Stimulated activated CD8-positive, alpha-beta memory T cell treated with anti-CD3 and anti-CD28 coated beads, Interleukin-7, amount 100 ng/mL, for 24 hours (primary cell): ENCODE data around the gene POLRMT.
"Not testable (repeated sequence)": the region's sequence is repeated elsewhere in the genome, so short reads cannot be mapped to it uniquely, and the experiment has no call there.

Experiments used
- DNase-seq: peaks from one replicate; pipeline ENCODE4 v3.0.0-alpha.2; 2020; ENCODE audit warnings: low read depth

POLRMT gene

DNA sequence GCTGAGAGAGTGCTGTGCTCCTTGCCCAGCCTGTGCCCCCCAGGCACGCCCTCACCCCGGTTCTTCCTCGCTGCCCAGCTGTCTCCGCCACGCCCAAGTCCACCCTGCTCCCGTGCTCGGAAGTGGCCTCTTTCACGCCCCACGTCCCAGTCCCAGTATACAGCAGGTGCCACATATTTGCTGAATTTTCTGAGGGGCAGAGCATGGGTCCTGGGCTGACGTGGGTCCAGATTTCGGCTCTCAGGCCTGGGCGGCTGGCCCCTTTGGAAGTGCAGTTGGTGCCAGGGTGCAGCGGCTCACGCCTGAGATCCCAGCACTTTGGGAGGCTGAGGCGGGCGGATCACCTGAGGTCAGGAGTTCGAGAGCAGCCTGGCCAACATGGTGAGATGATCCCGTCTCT lies 40.3 kb downstream of the POLRMT start:
- no peak for DNase-seq

DNA sequence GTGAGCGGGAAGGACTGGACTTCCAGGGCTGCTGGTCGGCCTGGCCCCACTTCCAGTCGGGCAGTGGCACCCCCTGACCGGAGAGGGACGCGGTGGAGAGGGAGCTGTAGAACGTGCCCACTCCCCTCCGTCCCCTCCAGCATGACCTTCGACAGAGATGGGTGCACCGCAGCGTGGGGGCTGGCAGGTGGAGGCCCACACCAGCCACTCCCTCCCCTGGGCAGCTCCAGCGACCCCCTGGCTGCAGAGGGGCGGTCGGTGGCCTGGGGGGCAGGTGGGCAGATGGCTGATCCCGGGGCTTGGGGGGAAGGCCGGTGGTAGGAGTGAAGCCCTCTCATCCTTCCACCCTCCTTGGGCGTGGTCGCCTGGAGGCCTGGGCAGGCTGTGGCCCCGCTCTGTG lies 41.2 kb downstream of the POLRMT start:
- DNase-seq = no peak

DNA sequence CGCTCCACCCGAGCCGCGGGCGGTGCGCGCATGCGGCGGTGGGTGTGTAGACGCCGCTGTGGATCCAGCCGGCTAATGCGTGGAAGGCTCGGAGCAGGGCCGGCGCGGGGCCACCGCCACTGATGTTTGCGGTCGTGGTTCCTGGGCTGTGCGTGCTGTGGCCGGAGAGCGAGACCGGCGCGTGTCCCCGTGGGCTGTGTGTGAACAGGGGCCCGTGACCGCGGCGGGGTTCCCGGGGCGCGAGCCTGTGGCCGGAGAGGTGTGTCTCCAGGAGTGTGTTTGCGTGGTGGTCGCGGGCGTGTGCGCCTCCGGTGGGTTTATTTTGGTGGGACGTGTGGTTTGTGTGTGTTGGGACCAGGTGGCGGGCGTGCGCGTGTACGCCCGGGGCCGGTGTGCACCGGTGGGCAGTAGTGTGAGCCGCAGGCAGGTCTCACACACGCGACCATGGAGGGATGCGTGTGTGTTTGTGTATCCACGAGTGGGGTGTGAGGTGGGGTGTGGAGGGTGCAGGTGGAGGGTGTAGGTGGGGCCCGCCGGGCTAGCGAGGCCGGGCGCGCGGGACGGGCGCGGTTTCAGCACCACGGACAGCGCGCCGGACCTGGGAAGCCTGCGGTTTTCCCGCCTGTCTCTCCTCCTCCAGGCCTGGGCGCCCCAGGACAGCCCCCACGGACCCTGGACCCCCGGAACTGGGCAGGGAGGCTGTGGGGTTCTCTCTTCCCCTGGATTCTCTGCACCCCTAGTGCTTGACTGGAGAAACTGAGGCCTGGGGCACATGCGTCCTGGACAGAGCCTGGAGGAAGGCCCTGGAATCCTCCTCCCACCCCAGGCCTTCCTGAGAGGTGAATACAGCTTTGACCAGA lies 42.0 kb downstream of the POLRMT start:
- DNase-seq = no peak

DNA sequence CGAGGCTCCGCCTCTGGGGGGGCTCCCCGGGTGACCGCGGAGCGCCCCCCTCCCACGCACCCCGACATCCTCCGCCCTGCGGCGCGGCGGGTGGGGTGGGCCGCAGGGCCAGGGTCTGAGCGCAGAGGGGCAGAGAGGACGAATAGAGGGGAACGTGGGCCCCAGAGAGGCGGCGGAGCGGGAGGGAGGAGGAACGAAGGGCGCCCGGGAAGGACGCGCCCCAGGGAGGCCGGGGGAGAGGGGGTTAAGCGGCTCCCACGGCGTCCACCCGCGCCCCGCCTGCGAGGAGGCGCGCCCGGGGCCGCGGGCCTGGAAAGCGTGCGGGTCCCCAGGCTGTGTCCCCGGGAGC lies 42.6 kb downstream of the POLRMT start:
- no peak for DNase-seq

DNA sequence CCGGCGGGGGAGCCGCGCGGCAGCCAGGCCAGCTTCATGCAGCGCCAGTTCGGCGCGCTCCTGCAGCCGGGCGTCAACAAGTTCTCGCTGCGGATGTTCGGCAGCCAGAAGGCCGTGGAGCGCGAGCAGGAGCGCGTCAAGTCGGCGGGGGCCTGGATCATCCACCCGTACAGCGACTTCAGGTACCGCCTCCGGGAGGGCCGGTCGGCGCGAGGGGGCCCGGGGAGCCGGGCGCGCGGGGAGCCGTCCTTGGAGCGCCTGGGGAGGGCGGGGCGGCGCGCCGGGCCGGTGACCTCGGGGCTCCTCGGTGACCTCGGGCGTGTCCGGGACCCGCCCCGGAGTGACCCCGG lies 43.0 kb downstream of the POLRMT start:
- DNase-seq = no peak

DNA sequence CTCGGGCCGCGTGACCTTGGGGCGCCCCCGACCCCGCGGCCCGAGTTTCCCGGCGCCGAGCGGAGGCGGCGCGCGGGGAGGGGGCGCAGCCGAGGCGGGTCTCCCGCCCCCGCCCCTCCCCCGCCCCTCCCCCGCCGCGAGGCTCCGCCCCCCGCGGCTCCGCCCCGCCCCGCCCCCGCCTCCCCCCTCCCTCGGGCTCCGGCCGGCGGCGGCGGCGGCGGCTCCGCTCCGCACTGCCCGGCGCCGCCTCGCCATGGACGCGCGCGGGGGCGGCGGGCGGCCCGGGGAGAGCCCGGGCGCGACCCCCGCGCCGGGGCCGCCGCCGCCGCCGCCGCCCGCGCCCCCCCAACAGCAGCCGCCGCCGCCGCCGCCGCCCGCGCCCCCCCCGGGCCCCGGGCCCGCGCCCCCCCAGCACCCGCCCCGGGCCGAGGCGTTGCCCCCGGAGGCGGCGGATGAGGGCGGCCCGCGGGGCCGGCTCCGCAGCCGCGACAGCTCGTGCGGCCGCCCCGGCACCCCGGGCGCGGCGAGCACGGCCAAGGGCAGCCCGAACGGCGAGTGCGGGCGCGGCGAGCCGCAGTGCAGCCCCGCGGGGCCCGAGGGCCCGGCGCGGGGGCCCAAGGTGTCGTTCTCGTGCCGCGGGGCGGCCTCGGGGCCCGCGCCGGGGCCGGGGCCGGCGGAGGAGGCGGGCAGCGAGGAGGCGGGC lies 43.5 kb downstream of the POLRMT start, which contains the start of gene HCN2:
TSS of gene HCN2 (plus strand) at position 189 of the 703 bp plus-strand sequence. CDS start at position 254, 65 bp downstream.
- DNase-seq = no peak

DNA sequence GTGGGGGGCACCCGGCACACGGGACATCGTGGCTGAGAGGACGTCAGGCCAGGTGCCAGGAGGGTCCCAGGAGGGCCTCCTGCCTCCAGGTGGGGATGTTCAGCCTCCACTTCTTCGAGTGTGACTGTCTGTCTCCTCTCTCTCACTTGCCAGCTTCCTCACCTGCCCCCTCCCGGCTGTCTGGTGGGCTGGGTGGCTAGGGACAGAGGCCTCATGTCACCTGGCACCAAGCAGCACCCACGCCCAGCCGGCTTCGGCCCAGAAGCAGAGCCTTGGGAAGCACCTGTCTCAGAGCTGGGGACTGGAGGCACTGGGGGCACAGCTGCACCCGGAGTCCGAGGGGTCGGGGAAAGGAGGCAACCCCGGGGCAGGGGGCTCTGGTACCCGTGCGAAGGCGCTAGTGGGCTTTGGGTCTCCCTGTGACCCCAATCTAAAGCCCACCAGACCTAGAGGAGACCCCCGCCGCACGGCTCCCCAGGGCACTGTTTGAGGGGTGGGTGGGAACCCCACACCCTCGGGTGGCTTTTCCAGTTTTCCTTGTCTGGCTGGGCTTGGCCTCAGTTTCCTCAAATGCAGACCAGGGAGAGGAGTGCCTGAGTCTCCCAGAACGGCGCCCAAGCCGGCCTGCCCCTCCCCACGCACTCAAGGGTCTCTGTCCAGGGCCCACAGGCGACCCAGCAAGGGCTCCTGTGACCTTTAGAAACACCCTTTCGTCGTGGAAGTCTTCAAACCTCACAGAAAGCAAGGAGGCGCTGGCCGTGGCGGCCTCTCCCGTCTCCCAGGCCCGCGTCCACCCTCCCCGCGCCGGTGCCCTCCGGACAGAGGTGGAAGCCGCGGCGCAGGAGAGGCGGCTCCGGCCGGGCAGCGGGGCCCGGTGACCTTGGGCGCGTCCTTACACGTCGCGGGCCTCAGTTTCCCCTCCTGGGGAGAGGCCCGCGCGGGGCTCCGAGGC lies 44.3 kb downstream of the POLRMT start:
- DNase-seq = no peak

DNA sequence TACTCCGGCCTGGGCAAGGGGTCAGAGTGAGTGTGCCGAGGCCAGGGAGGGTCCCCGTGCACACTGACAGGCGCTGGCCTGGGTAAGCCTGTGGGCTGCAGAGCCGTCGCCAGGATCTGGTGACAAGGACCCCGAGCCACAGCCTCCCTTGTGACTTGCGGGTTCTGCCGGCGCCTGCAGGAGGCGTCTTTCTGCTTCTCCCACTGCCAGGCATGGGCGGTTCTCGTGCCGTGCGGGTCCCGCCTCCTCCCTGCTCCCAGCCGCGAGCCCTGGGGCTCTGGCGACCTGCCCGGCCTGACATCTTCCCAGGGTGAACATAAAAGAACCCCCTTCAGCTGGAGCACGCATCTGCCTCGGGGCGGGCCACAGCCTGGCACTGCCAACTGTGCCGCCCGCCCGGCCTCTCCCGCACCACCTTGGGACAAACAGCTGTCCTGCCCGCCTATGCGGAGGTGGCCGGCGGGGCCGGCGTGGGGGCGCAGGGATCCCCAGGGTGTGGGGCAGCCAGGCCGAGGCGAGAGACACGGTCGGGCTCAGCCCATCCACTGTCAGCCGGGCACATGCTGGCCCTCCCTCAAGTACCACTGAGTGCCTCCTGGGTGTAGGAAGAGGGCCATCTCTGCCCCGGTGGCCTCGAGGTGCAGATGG lies 45.1 kb downstream of the POLRMT start:
- DNase-seq = peak; percentile 44

DNA sequence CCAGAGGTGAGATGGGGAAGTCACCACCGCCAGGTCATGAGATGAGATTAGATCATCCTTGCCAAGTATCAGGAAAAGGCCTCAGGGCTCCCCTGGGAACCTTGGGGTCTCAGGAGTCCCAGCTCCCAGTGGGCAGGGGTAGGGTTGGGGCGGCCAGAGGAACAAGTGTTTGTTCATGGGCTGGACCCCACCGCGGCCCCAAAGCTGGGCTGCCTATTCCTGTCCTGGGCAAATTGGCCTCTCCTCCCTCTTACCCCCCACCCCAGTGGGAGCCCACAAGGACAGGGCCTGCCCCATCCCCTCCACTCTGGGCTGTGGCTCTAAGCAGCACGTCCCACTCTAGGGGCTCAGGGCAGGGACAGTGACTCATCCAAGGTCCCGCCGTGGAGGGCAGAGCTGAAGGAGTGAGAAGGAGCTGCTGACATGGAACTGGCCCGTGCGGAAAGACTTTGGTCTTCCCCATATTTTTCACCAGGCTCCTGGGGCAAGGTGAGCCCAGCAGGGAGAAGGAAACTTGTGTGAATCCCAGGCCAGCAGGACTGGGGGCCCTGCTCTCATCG lies 47.7 kb downstream of the POLRMT start:
- DNase-seq = no peak

DNA sequence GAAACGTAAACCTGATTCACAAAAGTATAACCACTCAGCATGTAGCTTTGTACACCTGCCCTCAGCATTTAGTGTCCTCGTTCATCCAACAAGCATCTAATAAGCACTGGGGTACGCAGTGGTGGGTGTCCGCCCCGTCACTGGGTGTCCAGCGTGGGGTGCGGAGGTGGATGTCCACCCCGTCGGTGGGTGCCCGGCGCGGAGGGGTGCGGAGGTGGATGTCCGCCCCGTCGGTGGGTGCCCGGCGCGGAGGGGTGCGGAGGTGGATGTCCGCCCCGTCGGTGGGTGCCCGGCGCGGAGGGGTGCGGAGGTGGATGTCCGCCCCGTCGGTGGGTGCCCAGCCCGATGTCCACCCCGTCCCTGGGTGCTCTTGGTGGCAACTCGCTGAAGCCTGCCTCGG lies 48.2 kb downstream of the POLRMT start:
- not testable (repeated sequence) for DNase-seq

DNA sequence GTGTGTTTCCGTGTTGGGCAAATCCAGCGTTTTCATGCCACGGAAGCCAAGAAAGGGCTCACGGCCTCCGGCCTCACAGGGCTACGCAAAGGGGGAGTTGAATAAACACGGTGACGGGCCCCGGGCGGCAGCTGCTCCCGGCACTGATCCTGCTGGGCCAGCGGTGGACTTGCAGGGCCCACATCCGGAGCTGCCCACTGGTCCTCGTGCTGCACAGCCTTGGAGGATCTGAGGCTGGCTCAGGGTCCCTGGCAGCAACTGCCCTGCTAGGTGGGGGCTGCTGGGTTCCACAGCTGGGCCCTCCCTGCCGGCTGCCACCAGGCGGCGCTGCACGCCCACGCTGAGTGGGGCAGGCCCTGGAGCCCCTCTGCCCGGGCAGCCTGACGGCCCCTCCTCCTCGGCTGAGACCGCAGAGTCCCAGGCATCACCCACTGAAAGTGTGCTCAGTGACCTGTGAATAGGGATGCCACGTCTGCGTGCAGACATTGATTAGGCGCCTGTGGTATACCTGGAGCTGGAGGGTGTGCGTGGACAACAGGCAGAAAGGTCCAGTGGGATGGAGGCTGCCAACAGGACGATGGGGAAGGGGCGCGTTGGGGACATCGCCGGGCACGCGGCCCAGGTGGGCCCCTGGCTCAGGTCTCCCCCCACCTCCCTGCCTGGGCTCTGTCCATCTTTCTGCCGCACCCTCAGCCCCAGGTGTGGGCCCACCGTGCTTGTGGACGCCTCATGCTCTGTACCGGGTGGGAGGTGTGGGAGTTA lies 48.9 kb downstream of the POLRMT start:
- DNase-seq = peak; percentile 30

DNA sequence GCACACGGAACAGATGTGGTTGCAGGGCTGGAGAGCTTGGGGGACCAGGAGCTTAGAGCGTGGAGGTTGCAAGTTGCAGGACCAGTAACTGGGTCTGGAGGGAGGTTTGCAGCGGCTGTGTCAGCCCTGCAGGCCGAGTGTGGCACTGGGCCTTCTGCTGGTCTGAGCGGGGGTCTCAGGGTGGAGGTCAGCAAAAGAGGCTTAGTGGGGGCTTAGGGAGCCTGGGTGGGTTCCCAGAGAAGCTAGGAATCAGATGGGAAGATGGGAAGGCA lies 49.4 kb downstream of the POLRMT start:
- DNase-seq = no peak

DNA sequence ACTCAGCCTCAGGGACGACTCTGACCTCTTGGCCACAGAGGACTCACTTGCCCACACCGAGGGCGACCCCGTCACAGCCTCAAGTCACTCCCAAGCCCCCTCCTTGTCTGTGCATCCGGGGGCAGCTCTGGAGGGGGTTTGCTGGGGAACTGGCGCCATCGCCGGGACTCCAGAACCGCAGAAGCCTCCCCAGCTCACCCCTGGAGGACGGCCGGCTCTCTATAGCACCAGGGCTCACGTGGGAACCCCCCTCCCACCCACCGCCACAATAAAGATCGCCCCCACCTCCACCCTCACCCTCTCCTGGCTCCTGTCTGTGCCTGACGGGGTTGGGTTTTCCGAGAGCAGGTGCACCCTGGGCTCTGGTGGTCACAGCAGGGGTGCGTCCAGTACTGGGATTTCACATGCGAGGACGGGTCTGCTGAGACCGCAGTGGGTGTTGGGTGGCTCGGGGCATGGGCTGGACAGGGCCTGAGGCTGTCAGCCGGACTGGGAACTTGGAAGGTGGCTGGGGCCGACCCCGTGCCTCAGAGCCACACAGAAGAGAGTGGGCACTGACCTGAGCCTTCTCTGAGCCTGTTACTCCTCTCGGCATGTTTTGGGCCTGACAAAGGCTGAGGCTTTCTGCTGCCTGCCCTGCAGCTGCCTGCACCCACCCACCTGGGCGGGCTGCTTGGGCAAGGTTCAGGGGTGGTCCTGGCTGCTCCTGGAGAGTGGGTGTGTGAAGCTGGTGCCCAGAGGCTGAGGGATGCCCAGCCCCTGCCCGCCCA lies 50.0 kb downstream of the POLRMT start:
- no peak for DNase-seq

DNA sequence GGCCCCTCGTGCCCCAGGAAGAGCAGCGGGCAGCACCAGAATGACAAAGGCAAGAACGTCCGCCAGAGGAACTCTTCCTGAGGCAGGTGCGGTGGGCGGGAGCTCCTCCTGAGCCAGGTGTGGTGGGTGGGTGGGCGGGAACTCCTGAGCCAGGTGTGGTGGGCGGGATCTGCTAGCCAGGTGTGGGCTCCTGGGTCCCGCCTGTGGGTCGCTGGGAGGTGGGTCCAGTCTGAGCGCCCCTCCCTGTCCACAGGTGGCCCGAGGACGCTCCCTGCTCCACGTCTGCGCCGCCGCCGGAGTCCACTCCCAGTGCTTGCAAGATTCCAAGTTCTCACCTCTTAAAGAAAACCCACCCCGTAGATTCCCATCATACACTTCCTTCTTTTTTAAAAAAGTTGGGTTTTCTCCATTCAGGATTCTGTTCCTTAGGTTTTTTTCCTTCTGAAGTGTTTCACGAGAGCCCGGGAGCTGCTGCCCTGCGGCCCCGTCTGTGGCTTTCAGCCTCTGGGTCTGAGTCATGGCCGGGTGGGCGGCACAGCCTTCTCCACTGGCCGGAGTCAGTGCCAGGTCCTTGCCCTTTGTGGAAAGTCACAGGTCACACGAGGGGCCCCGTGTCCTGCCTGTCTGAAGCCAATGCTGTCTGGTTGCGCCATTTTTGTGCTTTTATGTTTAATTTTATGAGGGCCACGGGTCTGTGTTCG lies 50.7 kb downstream of the POLRMT start:
- no peak for DNase-seq

DNA sequence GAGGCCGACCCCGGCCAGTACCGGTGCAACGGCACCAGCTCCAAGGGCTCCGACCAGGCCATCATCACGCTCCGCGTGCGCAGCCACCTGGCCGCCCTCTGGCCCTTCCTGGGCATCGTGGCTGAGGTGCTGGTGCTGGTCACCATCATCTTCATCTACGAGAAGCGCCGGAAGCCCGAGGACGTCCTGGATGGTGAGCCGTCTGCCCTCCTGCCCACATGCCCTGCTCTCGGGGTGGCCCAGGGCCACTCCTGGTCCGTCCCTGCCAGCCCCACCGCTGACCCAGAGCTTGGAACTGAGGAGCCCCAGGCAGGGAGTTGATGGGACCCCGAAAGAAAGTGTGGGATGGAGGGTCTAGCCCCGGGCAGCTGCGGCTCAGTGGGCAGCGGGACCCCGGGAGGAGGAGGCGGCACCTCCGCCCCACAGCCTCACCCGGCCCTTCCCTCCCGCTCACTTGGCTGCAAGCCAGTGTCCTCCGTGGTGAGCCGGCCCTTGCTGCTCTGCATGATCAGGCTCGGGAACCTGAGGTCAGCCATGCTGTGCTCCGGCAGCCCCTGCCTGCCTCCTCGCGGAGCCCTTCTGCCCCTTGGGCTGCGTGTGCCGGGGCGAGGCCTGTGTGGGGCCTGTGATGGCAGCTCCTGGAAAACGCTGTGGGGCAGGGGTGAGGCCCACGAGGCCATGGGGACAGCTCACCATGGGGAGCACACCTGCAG lies 51.8 kb downstream of the POLRMT start:
- DNase-seq = no peak

DNA sequence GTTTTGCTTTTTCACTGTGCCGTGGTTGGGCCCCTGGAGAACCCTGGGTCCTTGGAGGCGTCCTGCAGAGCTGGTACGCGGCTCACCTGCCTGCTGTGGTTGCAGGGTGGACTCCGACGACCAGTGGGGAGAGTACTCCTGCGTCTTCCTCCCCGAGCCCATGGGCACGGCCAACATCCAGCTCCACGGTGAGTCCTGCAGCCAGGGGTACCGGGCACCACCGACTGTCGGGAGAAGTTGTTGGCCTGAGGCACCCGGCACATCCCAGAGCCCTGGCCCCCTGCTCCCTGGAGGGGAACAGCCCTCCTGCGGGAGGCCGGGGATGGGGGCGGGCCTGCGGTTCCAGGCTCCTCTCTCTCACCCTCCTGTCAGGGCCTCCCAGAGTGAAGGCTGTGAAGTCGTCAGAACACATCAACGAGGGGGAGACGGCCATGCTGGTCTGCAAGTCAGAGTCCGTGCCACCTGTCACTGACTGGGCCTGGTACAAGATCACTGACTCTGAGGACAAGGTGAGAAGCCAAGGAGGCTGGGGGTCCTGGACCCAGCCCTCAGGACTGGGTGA lies 53.0 kb downstream of the POLRMT start:
- DNase-seq = no peak

DNA sequence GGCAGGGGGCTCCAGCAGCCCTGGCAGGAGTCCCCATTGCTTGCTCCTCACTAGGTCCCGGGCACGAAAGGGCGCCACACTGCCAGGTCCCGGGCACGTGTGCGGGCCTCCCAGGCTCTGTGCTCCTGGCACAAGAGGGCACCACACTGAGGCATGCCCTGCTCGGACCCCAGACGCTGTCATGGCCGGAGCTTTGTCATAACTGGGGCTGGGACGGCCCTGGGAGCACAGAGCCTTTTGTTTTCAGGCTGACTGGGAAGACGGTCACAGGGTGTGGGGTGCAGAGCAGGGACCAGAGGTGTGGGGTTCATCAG lies 53.5 kb downstream of the POLRMT start:
- no peak for DNase-seq

DNA sequence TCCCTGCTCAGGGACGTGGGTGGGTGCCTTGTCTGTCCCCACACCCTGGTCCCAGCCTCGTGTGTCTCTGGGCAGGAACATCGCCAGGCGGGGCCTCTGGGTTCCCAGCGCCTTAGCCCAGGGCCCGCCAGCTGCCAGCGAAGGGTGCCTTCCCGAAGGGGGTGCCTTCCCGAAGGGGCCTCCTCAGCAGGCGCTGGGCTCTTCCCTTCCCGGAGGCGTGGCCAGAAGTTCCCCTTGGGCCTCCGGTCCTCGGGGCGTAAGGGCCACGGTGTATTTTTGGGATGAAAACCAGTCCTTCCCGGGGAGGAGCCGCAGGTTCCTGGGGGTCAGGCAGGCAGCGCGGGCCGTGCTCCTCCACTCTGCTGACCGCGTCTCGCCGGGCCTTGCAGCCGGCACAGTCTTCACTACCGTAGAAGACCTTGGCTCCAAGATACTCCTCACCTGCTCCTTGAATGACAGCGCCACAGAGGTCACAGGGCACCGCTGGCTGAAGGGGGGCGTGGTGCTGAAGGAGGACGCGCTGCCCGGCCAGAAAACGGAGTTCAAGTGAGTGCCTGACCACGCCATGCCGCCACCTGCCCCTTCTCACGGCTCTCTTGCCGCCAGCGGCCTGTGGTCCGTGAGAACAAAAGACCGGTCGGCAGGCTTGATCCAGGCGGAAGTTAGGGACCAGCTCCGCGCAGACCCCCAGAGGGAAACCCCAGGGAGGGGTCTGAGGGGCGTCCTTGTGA lies 54.1 kb downstream of the POLRMT start:
- DNase-seq = no peak
